ENCODE measurements around the gene IGFBP6. TPM values are rescaled to one million over a fixed set of nuclear protein-coding genes. Genes with fewer than 3 reads are reported as not detected.
A peak's percentile ranks its signal among the peaks of the same experiment; 100 is the strongest.

Gene IGFBP6
- polyA plus RNA-seq, 2 of the 4 experiments (the other 2 are of a cell fraction): 49.1 to 128 TPM

DNA sequence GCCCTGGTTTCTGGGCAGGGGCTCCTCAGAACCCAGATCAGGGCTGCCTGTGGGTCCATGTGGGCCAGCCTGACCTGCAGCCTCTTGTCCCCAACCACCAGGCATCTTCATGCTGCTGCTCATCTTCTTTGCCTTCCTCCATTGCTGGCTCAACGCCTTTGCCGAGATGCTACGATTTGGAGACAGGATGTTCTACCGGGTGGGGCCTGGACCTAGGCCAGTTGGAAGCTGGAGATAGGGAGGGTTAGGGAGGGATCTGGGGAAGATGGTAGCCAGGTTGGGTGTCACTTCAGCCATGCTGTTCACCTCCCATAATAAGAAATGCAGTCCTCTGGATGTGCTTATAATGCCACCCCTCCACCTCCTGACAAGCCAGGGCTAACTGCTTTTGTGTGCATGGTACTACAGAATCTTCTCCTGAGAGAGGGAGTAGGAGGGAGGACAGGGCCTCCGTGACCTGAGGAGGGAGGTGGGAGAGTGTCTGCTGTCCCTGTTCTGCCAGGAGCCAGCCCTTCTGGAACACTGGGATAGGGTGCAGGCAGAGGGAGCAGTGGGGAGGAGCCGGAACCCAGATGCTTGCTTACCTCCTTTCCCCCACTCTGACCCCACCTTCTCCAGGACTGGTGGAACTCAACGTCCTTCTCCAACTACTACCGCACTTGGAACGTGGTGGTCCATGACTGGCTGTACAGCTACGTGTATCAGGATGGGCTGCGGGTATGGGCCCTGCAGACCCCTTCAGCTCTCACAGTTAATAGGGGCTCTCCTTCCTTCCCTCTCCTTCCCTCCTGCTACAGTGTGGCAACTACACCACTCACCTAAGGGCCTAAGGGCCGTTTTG, 23.4 kb downstream of the IGFBP6 start (continued):
- TF ChIP-seq MAFK (IDR thresholded peaks at IDR 0.05; ENCODE audit: partially characterized antibody): no peak
- no peak for TF ChIP-seq ESRRA (IDR thresholded peaks at IDR 0.05; ENCODE audit: borderline replicate concordance, low read length)
- no peak for TF ChIP-seq KDM5A (IDR thresholded peaks at IDR 0.05)
- no peak for TF ChIP-seq PBX3 (IDR thresholded peaks at IDR 0.05)
- TF ChIP-seq, protein P1, sequence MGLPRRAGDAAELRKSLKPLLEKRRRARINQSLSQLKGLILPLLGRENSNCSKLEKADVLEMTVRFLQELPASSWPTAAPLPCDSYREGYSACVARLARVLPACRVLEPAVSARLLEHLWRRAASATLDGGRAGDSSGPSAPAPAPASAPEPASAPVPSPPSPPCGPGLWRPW (IDR thresholded peaks at IDR 0.05): no peak

GRCh38 chr12:53122961-53123468, 25.5 kb downstream of the IGFBP6 start:
- TF ChIP-seq PHF8 (IDR thresholded peaks at IDR 0.05; ENCODE audit: borderline replicate concordance, low read depth): no peak
- no peak for TF ChIP-seq SREBF2 (IDR thresholded peaks at IDR 0.05)
- TF ChIP-seq CEBPB (IDR thresholded peaks at IDR 0.05): no peak
- TF ChIP-seq JUN (IDR thresholded peaks at IDR 0.05): no peak
- TF ChIP-seq RAD21 (conservative IDR thresholded peaks at IDR 0.05 in 1 of 2, IDR thresholded peaks at IDR 0.05 in 1 of 2): no peak
- TF ChIP-seq, protein P2, sequence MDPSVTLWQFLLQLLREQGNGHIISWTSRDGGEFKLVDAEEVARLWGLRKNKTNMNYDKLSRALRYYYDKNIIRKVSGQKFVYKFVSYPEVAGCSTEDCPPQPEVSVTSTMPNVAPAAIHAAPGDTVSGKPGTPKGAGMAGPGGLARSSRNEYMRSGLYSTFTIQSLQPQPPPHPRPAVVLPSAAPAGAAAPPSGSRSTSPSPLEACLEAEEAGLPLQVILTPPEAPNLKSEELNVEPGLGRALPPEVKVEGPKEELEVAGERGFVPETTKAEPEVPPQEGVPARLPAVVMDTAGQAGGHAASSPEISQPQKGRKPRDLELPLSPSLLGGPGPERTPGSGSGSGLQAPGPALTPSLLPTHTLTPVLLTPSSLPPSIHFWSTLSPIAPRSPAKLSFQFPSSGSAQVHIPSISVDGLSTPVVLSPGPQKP (IDR thresholded peaks at IDR 0.05; ENCODE audit: low read depth, low read length): no peak
- TF ChIP-seq SMC3 (IDR thresholded peaks at IDR 0.05): no peak
- TF ChIP-seq E2F6 (IDR thresholded peaks at IDR 0.05; ENCODE audit: borderline replicate concordance, low read depth): no peak
- no peak for TF ChIP-seq RARB (CRISPR knock-in tag; IDR thresholded peaks at IDR 0.05)
- no peak for TF ChIP-seq ZC3H11A (IDR thresholded peaks at IDR 0.05)
- TF ChIP-seq NFE2L2 (conservative IDR thresholded peaks at IDR 0.05; ENCODE audit: low read length): no peak
- TF ChIP-seq ZNF302 (CRISPR knock-in tag; IDR thresholded peaks at IDR 0.05): no peak
- TF ChIP-seq FOSB (CRISPR knock-in tag; IDR thresholded peaks at IDR 0.05): no peak
- TF ChIP-seq POLR2A (IDR thresholded peaks at IDR 0.05; ENCODE audit: low read length): no peak
- TF ChIP-seq PBX3 (IDR thresholded peaks at IDR 0.05): no peak
- TF ChIP-seq, protein P3, sequence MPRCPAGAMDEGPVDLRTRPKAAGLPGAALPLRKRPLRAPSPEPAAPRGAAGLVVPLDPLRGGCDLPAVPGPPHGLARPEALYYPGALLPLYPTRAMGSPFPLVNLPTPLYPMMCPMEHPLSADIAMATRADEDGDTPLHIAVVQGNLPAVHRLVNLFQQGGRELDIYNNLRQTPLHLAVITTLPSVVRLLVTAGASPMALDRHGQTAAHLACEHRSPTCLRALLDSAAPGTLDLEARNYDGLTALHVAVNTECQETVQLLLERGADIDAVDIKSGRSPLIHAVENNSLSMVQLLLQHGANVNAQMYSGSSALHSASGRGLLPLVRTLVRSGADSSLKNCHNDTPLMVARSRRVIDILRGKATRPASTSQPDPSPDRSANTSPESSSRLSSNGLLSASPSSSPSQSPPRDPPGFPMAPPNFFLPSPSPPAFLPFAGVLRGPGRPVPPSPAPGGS (IDR thresholded peaks at IDR 0.05): no peak
- TF ChIP-seq USF2 (IDR thresholded peaks at IDR 0.05): no peak
- H3K9me3 ChIP-seq: no peaks in the 10 kb centered on the region
- FAIRE-seq: no peak
- POLR2A ChIA-PET: no interaction called here
- CTCF ChIA-PET: interaction anchor here (1.0 to 1.9 kb wide), 4 partner anchors 23 to 66 kb away, joined by 3 to 8 read pairs (median 6); no protein-coding TSS in a partner anchor
- H3K4me1 ChIP-seq: peaks cover 11% of the 10 kb centered on the region; the same call in 2 of the 3 replicates
- no peak overlapping the region for H3K27ac ChIP-seq
- H3K4me2 ChIP-seq: 0 out of 3 replicates have a peak overlapping the region, but pooled peaks have one; percentile 14
- peak; percentile 38 to 62; a peak in 4 of 6 replicates for ATAC-seq
- H3K4me3 ChIP-seq: no peak overlapping the region
- 85% methylated on average over 6 of the region's 10 CpGs for WGBS (ENCODE audit: missing lambda C conversion rate)
- peak in 1 of 2 experiments; percentile 33 for DNase-seq (ENCODE audit: low read depth in 1 of 2, low spot score in 1 of 2)

All from A549 (cell line).